ENCODE measurements around the gene SLC24A3. TPM values are rescaled to one million over a fixed set of nuclear protein-coding genes. Genes with fewer than 3 reads are reported as not detected.

SLC24A3 gene
- total RNA-seq, 1 donor from 2014 or later, result 0.51 TPM

- no peaks in the 10 kb centered on the region for H3K27me3 Mint-ChIP-seq (ENCODE audit: low read depth)
Measured at GRCh38 chr20:19770375-19770774, 557.9 kb downstream of the SLC24A3 start.

GRCh38 chr20:19771031-19771430 lies 558.6 kb downstream of the SLC24A3 start:
- Mint-ChIP-seq H3K27ac (ENCODE audit: unreplicated experiment) (no peak overlapping the region), H3K9me3 (no peaks in the 10 kb centered on the region), H3K4me3 (no peak overlapping the region), H3K27me3 (ENCODE audit: low read depth) (no peaks in the 10 kb centered on the region), H3K36me3 (ENCODE audit: low read depth) (no peaks in the 10 kb centered on the region), H3K4me1 (peaks cover 30% of the 10 kb centered on the region)
- TF ChIP-seq CTCF (conservative IDR thresholded peaks at IDR 0.05), result no peak
- no peak for DNase-seq (ENCODE audit: low read depth, low spot score)

More at GRCh38 chr20:19770375-19770774, 557.9 kb downstream of the SLC24A3 start:
- DNase-seq (ENCODE audit: low read depth, low spot score), result no peak
- TF ChIP-seq CTCF (conservative IDR thresholded peaks at IDR 0.05), result no peak
- H3K36me3 Mint-ChIP-seq (ENCODE audit: low read depth), result no peaks in the 10 kb centered on the region
- no peaks in the 10 kb centered on the region for H3K9me3 Mint-ChIP-seq
- peak overlapping the region; percentile 68 for H3K27ac Mint-ChIP-seq (ENCODE audit: unreplicated experiment)
- peaks cover 30% of the 10 kb centered on the region for H3K4me1 Mint-ChIP-seq
- H3K4me3 Mint-ChIP-seq, result no peak overlapping the region
